NCI-H1436 (cell line): ENCODE results near the gene VRK3.
"Not testable (repeated sequence)": the region's sequence is repeated elsewhere in the genome, so short reads cannot be mapped to it uniquely, and the experiment has no call there.

Experiments
- DNase-seq: peaks from one replicate; lab custom pipeline; 2025; lab: John Stamatoyannopoulos, UW

The VRK3 gene

DNA sequence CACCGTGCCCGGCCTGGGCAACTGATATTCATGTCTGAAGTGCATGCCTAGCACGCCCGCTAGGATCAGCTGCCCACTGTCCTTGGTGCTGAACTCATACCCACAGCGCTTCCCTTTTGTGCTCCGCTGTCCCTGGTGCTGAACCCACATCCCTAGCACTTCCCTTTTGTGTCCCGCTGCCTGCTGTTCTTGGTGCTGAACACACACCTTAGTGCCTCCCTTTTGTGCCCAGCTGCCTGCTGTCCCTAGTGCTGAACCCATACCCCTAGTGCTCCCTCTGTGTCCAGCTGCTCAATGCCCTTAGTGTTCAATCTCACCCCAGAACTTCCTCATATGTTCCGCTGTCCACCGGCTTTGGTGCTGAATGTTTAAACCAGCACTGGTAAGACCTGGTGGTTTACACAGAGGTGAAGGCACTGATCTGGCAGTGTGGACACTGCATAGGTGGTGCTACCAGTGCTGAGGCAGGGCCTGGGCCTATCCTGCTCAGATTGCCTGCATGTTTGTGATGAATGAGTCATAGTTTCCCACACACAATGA, 37.9 kb downstream of the VRK3 start:
- no peak for DNase-seq

- DNase-seq: no peak
Measured at GRCh38 chr19:49986354-49986753, 38.8 kb downstream of the VRK3 start.

DNA sequence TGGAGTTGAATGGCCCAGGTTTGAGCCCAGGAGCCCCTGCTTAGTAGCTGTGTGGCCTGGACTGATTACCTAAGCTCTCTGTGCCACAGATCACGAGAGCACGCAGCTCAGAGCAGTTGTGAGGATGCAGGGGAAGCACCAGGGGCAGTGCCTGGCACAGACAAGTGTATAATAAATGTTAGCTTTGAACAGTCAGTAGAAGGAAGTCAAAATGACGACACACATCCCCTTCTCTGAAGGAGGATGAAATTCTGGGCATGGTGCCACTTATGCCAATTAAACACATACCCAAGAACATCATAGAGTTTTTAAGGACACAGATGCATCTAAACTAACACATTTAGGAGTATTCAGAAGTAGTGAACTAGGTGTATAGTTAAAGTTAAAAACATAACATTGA, 39.3 kb downstream of the VRK3 start:
- DNase-seq: no peak

- no peak for DNase-seq
Measured at GRCh38 chr19:49984491-49984890, 40.7 kb downstream of the VRK3 start.

- peak; percentile 71 for DNase-seq
Measured at GRCh38 chr19:49983645-49984229, 41.4 kb downstream of the VRK3 start.

GRCh38 chr19:49981603-49982593, 43.3 kb downstream of the VRK3 start:
- no peak for DNase-seq

DNA sequence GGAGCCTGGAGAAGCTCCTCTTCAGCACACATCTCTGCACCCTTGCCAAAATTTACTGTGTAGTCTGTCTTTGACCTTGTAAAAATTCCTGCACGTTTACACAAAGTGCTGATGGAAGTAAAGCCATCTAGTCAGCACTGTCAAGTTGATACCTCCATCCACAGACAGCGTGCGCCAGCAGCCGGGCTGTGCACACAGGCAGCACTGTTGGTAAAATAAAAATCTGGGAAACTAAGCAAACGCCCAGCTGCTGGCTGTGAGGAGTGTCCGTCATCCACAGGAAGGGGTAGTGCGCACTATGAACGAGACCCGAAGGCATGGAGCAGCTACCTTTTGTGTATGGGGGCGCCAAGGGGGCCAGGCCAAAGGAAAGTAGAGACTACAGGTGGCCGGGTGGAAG, 46.8 kb downstream of the VRK3 start:
- DNase-seq: no peak

GRCh38 chr19:49977881-49978280, 47.3 kb downstream of the VRK3 start:
- no peak for DNase-seq

GRCh38 chr19:49977076-49977475, 48.1 kb downstream of the VRK3 start:
- no peak for DNase-seq

DNA sequence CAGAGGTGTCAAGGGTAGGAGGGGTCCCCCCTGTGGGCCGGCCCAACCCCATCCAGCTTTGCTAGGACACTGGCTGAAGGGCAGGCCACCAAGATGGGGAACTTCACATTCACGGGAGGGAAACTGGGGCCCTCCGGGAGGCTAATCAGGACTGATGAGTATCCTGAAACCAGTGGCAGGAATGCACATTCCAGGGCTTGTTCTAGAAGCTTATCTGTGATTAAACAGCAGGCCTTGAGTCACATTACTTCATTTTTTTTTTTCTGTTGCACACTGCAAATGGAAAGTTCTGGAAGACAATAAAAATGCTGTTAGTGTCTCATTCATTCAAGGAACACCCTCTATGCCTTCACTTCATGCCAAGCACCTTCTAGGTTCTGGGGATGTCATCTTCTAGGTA, 48.7 kb downstream of the VRK3 start:
- DNase-seq: no peak

DNA sequence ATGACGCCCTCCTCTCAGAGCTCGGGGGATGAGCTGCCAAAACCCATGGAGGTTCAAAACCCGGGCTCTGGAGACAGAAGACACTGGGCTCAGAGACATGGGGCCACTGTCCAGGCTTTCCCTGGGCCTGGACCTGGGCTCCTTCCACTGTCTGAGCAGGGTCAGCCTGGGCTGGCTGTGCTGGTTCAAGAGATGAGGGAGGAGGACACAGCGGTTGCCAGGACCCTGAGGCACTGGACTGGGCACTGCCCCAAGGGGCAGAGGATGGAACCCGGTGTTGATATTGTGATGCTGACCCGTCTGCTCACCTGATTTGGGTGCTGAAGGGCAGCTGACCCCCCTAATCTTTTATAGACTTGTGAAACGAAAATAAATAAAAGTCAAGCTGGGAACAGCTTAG, 50.1 kb downstream of the VRK3 start:
- no peak for DNase-seq

GRCh38 chr19:49973987-49974386, 51.2 kb downstream of the VRK3 start:
- no peak for DNase-seq

DNA sequence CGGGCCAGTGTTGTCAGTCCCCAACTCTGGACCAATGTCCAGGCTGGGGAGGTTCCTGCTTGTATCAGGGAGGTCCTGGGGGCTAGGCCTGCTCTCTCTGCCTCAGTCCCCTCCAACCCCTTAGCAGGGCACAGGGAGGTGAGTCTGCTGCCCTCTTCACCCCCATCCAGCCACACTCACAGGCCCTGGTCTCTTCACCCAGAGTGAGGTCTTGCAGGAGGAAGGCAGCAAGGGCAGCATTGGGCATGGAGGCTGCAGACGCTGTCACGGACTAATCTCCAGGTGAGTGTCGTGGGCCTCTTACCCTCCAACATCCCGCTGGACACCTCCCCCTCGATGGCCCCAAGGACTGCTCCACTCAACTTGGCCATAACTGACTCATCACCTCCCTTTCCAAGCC, 52.3 kb downstream of the VRK3 start:
- no peak for DNase-seq

- no peak for DNase-seq
Measured at GRCh38 chr19:49971991-49972411, 53.2 kb downstream of the VRK3 start.

- DNase-seq: not testable (repeated sequence)
Measured at GRCh38 chr19:49969355-49969754, 55.8 kb downstream of the VRK3 start.

GRCh38 chr19:49968279-49968922, 56.8 kb downstream of the VRK3 start:
- no peak for DNase-seq

DNA sequence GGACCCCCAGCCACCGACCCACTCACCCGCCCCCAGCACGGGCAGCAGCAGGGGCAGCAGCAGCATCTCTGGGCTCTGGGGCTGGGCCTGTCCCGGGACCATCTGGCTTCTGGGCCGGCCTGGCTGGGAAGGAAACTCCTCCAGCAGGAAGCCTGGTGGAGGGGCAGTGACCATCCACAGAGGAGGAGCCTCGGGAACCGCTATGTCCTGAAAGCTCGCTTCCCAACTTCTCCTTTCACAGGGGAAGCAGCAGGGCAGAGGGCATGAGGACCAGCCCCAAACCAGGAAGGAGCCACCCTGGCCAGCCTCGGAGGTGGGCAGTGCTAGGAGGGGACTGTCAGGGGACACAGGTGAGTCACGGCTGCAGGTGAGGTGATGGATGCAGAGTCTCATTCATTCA, 64.2 kb downstream of the VRK3 start, which contains the start of gene SIGLEC11:
SIGLEC11 (minus strand) TSS at position 193 of the 400 bp plus-strand sequence; CDS start at position 102, 91 bp downstream.
- not testable (repeated sequence) for DNase-seq

DNA sequence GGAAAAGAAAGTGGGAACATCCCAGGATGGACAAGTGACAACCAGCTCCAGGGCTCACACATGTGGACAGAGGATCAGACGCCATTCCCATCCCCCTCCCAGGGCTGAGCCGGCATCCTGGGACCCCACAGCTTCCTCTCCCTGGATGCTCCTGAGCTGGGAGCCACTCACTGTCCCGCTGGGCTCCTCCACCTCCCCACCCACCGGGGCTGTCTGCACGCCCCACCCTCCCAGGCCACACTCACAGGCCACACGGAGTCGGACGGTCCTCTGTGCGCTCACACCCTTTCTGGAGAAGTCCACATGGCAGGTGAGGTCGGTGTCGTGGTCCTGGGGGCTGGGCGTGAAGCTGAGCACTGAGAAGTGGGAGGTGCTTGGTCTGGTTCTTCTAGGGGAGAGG, 65.3 kb downstream of the VRK3 start:
- DNase-seq: not testable (repeated sequence)

- DNase-seq: not testable (repeated sequence)
Measured at GRCh38 chr19:49958596-49958995, 66.6 kb downstream of the VRK3 start.

DNA sequence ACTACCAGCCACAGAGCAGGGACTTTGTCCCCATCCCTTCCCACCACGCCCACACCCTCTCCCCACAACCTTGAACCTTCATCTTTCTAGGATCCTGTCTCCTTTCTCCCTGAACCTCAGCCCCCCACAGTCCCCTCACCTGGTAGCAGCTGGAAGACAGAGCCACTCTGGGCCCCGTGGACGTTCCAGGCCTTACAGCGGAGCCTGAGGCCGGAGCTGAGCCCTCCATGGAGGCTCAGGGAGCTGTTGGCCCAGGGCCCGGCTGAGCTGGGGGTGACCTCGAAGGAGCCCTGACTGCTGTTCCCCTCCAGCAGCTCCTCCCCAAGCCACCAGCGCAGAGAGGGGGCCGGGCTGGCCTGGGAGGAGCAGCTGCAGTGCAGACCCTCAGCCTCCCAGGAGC, 67.0 kb downstream of the VRK3 start:
- not testable (repeated sequence) for DNase-seq

DNA sequence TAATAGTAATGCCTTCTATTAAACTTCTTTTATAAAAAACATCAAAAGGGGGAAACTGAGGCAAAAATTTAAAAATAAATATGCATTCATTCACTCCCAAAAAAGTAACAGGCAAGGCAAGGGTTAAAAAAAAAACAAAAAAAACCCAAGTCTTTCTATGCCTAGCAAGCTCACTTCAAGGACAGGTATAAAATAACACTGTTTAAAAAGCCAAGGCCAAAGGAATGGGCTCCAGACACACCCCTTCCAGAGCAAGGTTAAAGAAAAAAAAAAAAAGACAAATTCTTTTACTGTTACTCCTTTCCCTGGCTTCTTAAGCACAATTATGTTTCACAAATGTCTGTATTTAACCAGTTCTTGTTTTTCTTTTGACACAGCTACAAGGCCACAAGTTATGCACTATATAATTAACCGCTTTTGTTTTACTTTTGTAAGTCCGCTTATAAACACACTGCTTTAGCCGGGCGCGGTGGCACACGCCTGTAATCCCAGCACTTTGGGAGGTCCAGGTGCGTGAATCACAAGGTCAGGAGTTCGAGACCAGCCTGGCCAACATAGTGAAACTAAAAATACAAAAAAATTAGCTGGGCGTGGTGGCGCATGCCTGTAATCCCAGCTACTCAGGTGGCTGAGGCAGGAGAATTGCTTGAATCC, 67.8 kb downstream of the VRK3 start:
- no peak for DNase-seq

DNA sequence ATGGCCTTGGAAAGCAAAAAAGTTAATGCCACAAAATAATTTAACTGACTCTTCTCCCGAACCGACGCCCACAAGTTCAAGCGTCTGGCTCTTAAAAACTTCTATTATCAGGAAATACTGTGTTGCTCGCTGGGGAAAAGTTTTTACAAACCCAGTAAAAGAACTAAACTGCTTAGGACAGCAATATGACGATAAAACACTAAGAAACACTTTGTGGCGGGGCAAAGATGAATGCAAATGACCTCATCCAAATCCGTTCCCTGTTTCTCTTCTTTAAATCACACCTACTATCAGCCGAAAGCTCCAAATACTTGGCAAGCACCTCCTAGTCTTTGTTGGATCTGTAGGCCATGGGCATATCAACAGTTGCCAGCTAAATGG, 69.1 kb downstream of the VRK3 start:
- no peak for DNase-seq
